ENCODE data around the gene DNLZ. TPM values are rescaled to one million over a fixed set of nuclear protein-coding genes. Genes with fewer than 3 reads are reported as not detected.
"Not testable (repeated sequence)": the region's sequence is repeated elsewhere in the genome, so short reads cannot be mapped to it uniquely, and the experiment has no call there.

Gene DNLZ
- total and polyA plus RNA-seq, 2 donors (not counting 1 experiment from before 2014, with no cell fraction given) = 23.0 to 42.0 TPM

DNA sequence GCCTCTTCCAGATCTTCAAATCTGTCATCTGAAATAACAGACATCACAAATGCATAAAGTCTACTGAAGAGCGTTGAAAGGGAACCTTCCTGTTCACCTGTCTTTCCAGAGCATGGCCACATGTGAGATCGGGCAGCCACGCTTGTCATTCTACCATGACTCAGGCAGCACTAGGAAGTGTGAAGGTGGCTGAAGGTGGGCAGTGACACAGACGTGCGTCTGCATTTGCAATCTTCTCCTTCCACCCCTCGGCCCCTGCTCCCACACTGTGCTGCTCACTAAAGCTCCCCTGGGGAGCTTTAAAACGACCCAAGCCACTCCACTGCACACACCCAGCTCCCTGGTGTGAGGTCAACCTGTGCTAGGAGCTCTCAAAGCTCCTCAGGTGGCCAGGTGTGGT lies 44.4 kb upstream of the DNLZ start:
- peaks cover 56% of the 10 kb centered on the region for H3K79me2 ChIP-seq (ENCODE audit: control insufficient read depth, insufficient read depth, low read length)
- H3K4me1 ChIP-seq (ENCODE audit: control insufficient read depth in 2 of 2, insufficient read depth in 2 of 2, low read length in 2 of 2) = peaks cover 49 to 61% of the 10 kb centered on the region in 2 donors
- 65% methylated on average over 6 of the region's 7 CpGs for WGBS (ENCODE audit: insufficient coverage)
- peaks cover 37% of the 10 kb centered on the region for H4K20me1 ChIP-seq (ENCODE audit: control insufficient read depth, insufficient read depth, low read length, poor library complexity, severe bottlenecking)
- no peaks in the 10 kb centered on the region for H3K27me3 ChIP-seq (replicated peaks in 1 of 4; ENCODE audit: control extremely low read depth in 1 of 4, control insufficient read depth in 3 of 4, insufficient read depth in 4 of 4, low read length in 3 of 4)
- H3K4me1 Mint-ChIP-seq = peaks cover 59% of the 10 kb centered on the region
- no peak overlapping the region for H3K4me3 ChIP-seq (ENCODE audit: control extremely low read depth in 1 of 5, extremely low read depth in 1 of 5, insufficient read depth in 1 of 5, low read depth in 2 of 5, low read length in 4 of 5)
- peak overlapping the region; percentile 39 for H3K4me3 Mint-ChIP-seq
- no peaks in the 10 kb centered on the region for H3K27me3 Mint-ChIP-seq
- H3K27ac Mint-ChIP-seq = peak overlapping the region; percentile 67
- peaks cover 0 to 34% of the 10 kb centered on the region in 2 experiments for H3K36me3 ChIP-seq (replicated peaks in 1 of 2; ENCODE audit: control extremely low read depth in 1 of 2, control insufficient read depth in 1 of 2, extremely low read depth in 1 of 2, insufficient read depth in 2 of 2, low read length in 1 of 2)
- H2AFZ ChIP-seq (ENCODE audit: insufficient read depth, low read depth, low read length, poor library complexity, severe bottlenecking) = no peak overlapping the region
- no peak for ATAC-seq (ENCODE audit: low read depth)
- ChIA-PET CTCF (interaction anchor here (2.6 kb wide), 1 partner anchor 7 kb away, joined by 16 read pairs; the partner anchor contains the start of gene SNAPC4), POLR2A (no interaction called here)
- intact Hi-C loops (cut with micrococcal nuclease) = no loop called here
- no peaks in the 10 kb centered on the region for H3K9me3 ChIP-seq (ENCODE audit: control extremely low read depth in 1 of 3, control insufficient read depth in 2 of 3, insufficient read depth in 1 of 3, low read length in 2 of 3)
- no peak overlapping the region for H3K9ac ChIP-seq (ENCODE audit: low read length)
- TF ChIP-seq EZH2 (IDR thresholded peaks at IDR 0.05; ENCODE audit: borderline replicate concordance, insufficient read depth, low read depth, low read length, poor library complexity, severe bottlenecking) = no peak
- TF ChIP-seq, protein P1, sequence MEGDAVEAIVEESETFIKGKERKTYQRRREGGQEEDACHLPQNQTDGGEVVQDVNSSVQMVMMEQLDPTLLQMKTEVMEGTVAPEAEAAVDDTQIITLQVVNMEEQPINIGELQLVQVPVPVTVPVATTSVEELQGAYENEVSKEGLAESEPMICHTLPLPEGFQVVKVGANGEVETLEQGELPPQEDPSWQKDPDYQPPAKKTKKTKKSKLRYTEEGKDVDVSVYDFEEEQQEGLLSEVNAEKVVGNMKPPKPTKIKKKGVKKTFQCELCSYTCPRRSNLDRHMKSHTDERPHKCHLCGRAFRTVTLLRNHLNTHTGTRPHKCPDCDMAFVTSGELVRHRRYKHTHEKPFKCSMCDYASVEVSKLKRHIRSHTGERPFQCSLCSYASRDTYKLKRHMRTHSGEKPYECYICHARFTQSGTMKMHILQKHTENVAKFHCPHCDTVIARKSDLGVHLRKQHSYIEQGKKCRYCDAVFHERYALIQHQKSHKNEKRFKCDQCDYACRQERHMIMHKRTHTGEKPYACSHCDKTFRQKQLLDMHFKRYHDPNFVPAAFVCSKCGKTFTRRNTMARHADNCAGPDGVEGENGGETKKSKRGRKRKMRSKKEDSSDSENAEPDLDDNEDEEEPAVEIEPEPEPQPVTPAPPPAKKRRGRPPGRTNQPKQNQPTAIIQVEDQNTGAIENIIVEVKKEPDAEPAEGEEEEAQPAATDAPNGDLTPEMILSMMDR (IDR thresholded peaks at IDR 0.05) = no peak
- no peak overlapping the region for H3K4me2 ChIP-seq (replicated peaks; ENCODE audit: low read depth, low read length, poor library complexity, severe bottlenecking)
- no peak for DNase-seq
- no peaks in the 10 kb centered on the region for H3K9me3 Mint-ChIP-seq (ENCODE audit: insufficient read depth)
- H3K27ac ChIP-seq (ENCODE audit: low read length in 2 of 2) = no peak overlapping the region

DNA sequence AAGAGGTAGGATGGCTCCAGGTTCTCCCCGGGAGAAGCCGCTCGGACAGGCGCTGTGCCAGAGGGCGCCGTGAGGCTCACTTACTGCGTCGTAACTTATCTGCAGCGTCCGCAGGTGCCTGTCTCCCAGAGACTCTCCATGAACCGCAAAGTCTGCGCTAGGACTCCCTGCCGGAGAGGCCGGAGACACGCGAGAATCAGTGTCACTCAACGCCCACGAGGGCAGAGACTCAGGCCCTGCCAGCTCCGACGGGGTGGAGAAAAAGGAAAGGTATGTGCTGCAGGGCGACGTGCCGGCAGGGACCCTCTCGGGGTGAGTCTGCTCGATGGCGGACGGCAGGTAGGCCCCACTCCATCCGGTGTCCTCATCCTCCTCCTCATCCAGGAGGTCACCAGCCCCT lies 43.5 kb upstream of the DNLZ start:
- H3K27me3 Mint-ChIP-seq; H2AFZ ChIP-seq (ENCODE audit: insufficient read depth, low read depth, low read length, poor library complexity, severe bottlenecking); H3K4me3 Mint-ChIP-seq; H3K27ac ChIP-seq (ENCODE audit: low read length in 2 of 2); H3K4me3 ChIP-seq (ENCODE audit: control extremely low read depth in 1 of 5, extremely low read depth in 1 of 5, insufficient read depth in 1 of 5, low read depth in 2 of 5, low read length in 4 of 5); CTCF ChIA-PET; ATAC-seq (ENCODE audit: low read depth); H3K27me3 ChIP-seq (replicated peaks in 1 of 4; ENCODE audit: control extremely low read depth in 1 of 4, control insufficient read depth in 3 of 4, insufficient read depth in 4 of 4, low read length in 3 of 4); intact Hi-C loops (cut with micrococcal nuclease); H3K27ac Mint-ChIP-seq; H3K9ac ChIP-seq (ENCODE audit: low read length); H3K4me2 ChIP-seq (replicated peaks; ENCODE audit: low read depth, low read length, poor library complexity, severe bottlenecking); DNase-seq; H3K9me3 Mint-ChIP-seq (ENCODE audit: insufficient read depth); H3K9me3 ChIP-seq (ENCODE audit: control extremely low read depth in 1 of 3, control insufficient read depth in 2 of 3, insufficient read depth in 1 of 3, low read length in 2 of 3): not testable (repeated sequence)
- H3K4me1 Mint-ChIP-seq = peaks cover 62% of the 10 kb centered on the region
- Histone ChIP-seq H4K20me1 (ENCODE audit: control insufficient read depth, insufficient read depth, low read length, poor library complexity, severe bottlenecking) (peaks cover 32% of the 10 kb centered on the region), H3K79me2 (ENCODE audit: control insufficient read depth, insufficient read depth, low read length) (peaks cover 49% of the 10 kb centered on the region), H3K4me1 (ENCODE audit: control insufficient read depth in 2 of 2, insufficient read depth in 2 of 2, low read length in 2 of 2) (peaks cover 49 to 61% of the 10 kb centered on the region in 2 donors), H3K36me3 (replicated peaks in 1 of 2; ENCODE audit: control extremely low read depth in 1 of 2, control insufficient read depth in 1 of 2, extremely low read depth in 1 of 2, insufficient read depth in 2 of 2, low read length in 1 of 2) (peaks cover 0 to 29% of the 10 kb centered on the region in 2 experiments)
- WGBS (ENCODE audit: insufficient coverage) = 99% methylated on average over 20 of the region's 28 CpGs
- POLR2A ChIA-PET = interaction anchor here (0.7 kb wide), 1 partner anchor 132 kb away, joined by 3 read pairs; no protein-coding TSS in a partner anchor

DNA sequence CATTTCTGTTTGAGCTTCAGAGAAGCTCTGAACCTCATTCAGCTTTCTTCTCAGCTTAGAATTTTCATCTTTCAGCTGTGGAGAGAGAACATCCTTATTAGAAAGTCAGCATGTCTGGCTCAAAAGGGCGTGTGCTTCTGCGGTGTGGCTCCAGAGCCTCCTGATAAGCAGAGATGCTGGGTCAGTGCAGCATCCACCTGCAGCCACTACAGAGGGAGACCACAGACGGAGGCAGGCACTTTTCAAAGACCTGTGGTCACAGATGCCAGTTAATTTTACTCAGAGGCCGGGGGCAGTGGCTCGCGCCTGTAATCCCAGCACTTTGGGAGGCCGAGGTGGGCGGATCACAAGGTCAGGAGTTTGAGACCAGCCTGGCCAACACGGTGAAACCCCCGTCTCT lies 42.4 kb upstream of the DNLZ start:
- intact Hi-C loops (cut with micrococcal nuclease); H3K27me3 Mint-ChIP-seq; H2AFZ ChIP-seq (ENCODE audit: insufficient read depth, low read depth, low read length, poor library complexity, severe bottlenecking); H3K4me3 ChIP-seq (ENCODE audit: control extremely low read depth in 1 of 5, extremely low read depth in 1 of 5, insufficient read depth in 1 of 5, low read depth in 2 of 5, low read length in 4 of 5); DNase-seq; H3K9me3 Mint-ChIP-seq (ENCODE audit: insufficient read depth); H3K27ac Mint-ChIP-seq; H3K27me3 ChIP-seq (replicated peaks in 1 of 4; ENCODE audit: control extremely low read depth in 1 of 4, control insufficient read depth in 3 of 4, insufficient read depth in 4 of 4, low read length in 3 of 4); H3K27ac ChIP-seq (ENCODE audit: low read length in 2 of 2); H3K4me3 Mint-ChIP-seq; H3K4me2 ChIP-seq (replicated peaks; ENCODE audit: low read depth, low read length, poor library complexity, severe bottlenecking); ATAC-seq (ENCODE audit: low read depth); POLR2A ChIA-PET; H3K9me3 ChIP-seq (ENCODE audit: control extremely low read depth in 1 of 3, control insufficient read depth in 2 of 3, insufficient read depth in 1 of 3, low read length in 2 of 3); H3K9ac ChIP-seq (ENCODE audit: low read length): not testable (repeated sequence)
- peaks cover 20% of the 10 kb centered on the region for H4K20me1 ChIP-seq (ENCODE audit: control insufficient read depth, insufficient read depth, low read length, poor library complexity, severe bottlenecking)
- peaks cover 0 to 28% of the 10 kb centered on the region in 2 experiments for H3K36me3 ChIP-seq (replicated peaks in 1 of 2; ENCODE audit: control extremely low read depth in 1 of 2, control insufficient read depth in 1 of 2, extremely low read depth in 1 of 2, insufficient read depth in 2 of 2, low read length in 1 of 2)
- WGBS (ENCODE audit: insufficient coverage) = 97% methylated on average over 10 of the region's 10 CpGs
- CTCF ChIA-PET = interaction anchor here (0.6 to 1.0 kb wide), 2 partner anchors 43 to 548 kb away, joined by 3 read pairs; partner anchors contain the start of gene DNLZ
- H3K4me1 ChIP-seq (ENCODE audit: control insufficient read depth in 2 of 2, insufficient read depth in 2 of 2, low read length in 2 of 2) = peaks cover 39 to 50% of the 10 kb centered on the region in 2 donors
- peaks cover 54% of the 10 kb centered on the region for H3K4me1 Mint-ChIP-seq
- H3K79me2 ChIP-seq (ENCODE audit: control insufficient read depth, insufficient read depth, low read length) = peaks cover 45% of the 10 kb centered on the region
